GM12878 (cell line): ENCODE data around the gene PPIL3. TPM values are rescaled to one million over a fixed set of nuclear protein-coding genes. Genes with fewer than 3 reads are reported as not detected.

Source experiments
- ATAC-seq: fragments of 200-7000 bp; cut with Tn5 transposase; 3 replicates; pipeline ENCODE4 v1.9.1; 2020; ENCODE audit warnings: mild to moderate bottlenecking, moderate library complexity
- BruUV-seq: library from RNA; stranded (reverse); fragments of 400-500 nt; replicated peaks from 2 replicates; lab custom pipeline; 2021; lab: Mats Ljungman, UMichigan
- CTCF ChIA-PET: fragments of 300-600 bp; sonication (Branson Sonifier 250); formaldehyde crosslinking; extraction: SDS; loops from one replicate; lab custom pipeline; 2021; ENCODE audit warnings: inconsistent platforms; lab: Yijun Ruan, JAX
- POLR2A ChIA-PET: fragments of 350-600 bp; formaldehyde crosslinking; extraction: SDS; loops from one replicate; lab custom pipeline; 2021; ENCODE audit warnings: inconsistent platforms; lab: Charles Lee
- RAD21 ChIA-PET: fragments of 300-600 bp; sonication (Branson Sonifier 250); formaldehyde crosslinking; loops from one replicate; lab custom pipeline; 2023; ENCODE audit warnings: antibody characterized with exemption; ENCODE audit not compliant: unreplicated experiment; lab: Charles Lee
- SMC1A ChIA-PET: fragments of 300-600 bp; sonication (Branson Sonifier 250); formaldehyde crosslinking; loops from one replicate; lab custom pipeline; 2023; ENCODE audit not compliant: unreplicated experiment, uncharacterized antibody; lab: Charles Lee
- DNase-seq: peaks from one replicate; pipeline ENCODE4 v3.0.0-alpha.2; 2011; ENCODE audit warnings: low read depth, low spot score
- FAIRE-seq: peaks from 3 replicates; lab custom pipeline; 2011; peaks lifted over from hg19 to GRCh38; lab: Jason Lieb, UNC
- H2AFZ ChIP-seq: 2 replicates; pipeline ENCODE4 v1.6.0; 2011; ENCODE audit warnings: low read depth, low read length, control low read depth; ENCODE audit not compliant: control insufficient read depth
- H3K27ac ChIP-seq: 2 replicates; pipeline ENCODE4 v1.5.1; 2011; ENCODE audit warnings: control low read depth; ENCODE audit not compliant: control insufficient read depth, insufficient read depth
- H3K27me3 ChIP-seq, 2 experiments: replicated peaks in 1 of 2; 2 replicates each; pipeline versions ENCODE4 v1.6.0 to v1.6.1; 2011; ENCODE audit warnings: low read length in 1 of 2; ENCODE audit not compliant: control insufficient read depth in 2 of 2, insufficient read depth in 2 of 2
- H3K36me3 ChIP-seq, 2 experiments: 2 replicates each; pipeline ENCODE4 v1.5.1; 2011; ENCODE audit warnings: low read length in 1 of 2; ENCODE audit not compliant: control insufficient read depth in 2 of 2, insufficient read depth in 2 of 2
- H3K4me1 ChIP-seq: 2 replicates; pipeline ENCODE4 v1.6.1; 2011; ENCODE audit warnings: mild to moderate bottlenecking, low read length, moderate library complexity, mixed read lengths; ENCODE audit not compliant: control insufficient read depth, insufficient read depth
- H3K4me2 ChIP-seq: 2 replicates; pipeline ENCODE4 v1.6.0; 2011; ENCODE audit warnings: control low read depth; ENCODE audit not compliant: control insufficient read depth, insufficient read depth
- H3K4me3 ChIP-seq: fragments of 200-600 bp; sonication (generic); 2 replicates; pipeline ENCODE4 v1.5.1; 2016
- H3K79me2 ChIP-seq: 2 replicates; pipeline ENCODE4 v1.6.0; 2011; ENCODE audit warnings: low read length; ENCODE audit not compliant: control insufficient read depth, insufficient read depth
- H3K9ac ChIP-seq: 2 replicates; pipeline ENCODE4 v1.8.0; 2011; ENCODE audit warnings: low read length, control low read depth, mixed read lengths; ENCODE audit not compliant: control insufficient read depth, insufficient read depth
- H3K9me3 ChIP-seq: replicated peaks from 3 replicates; pipeline ENCODE4 v1.5.1; 2011; ENCODE audit warnings: mild to moderate bottlenecking, low read length; ENCODE audit not compliant: control insufficient read depth, insufficient read depth
- H4K20me1 ChIP-seq: 2 replicates; pipeline ENCODE4 v1.6.0; 2011; ENCODE audit not compliant: control insufficient read depth, insufficient read depth
- CBFB ChIP-seq: IDR thresholded peaks from 2 replicates; pipeline ENCODE4 v1.6.1; 2016; ENCODE audit warnings: antibody characterized with exemption, low read depth
- CBX3 ChIP-seq: fragments of 200-600 bp; sonication (generic); IDR thresholded peaks from 2 replicates; pipeline ENCODE4 v1.6.1; 2016; ENCODE audit warnings: low read depth, borderline replicate concordance
- CHD2 ChIP-seq: IDR thresholded peaks from 2 replicates; pipeline ENCODE4 v1.6.1; 2011; ENCODE audit warnings: low read depth, low read length, improper control_type of control experiment, borderline replicate concordance
- EGR1 ChIP-seq, 2 experiments: IDR thresholded peaks; 1 replicate in 1 of 2; 2 replicates in 1 of 2; pipeline ENCODE4 v1.6.1; 2011 to 2012; ENCODE audit warnings: low read depth in 2 of 2, low read length in 2 of 2, borderline replicate concordance in 1 of 2, mild to moderate bottlenecking in 1 of 2, moderate library complexity in 1 of 2
- ESRRA ChIP-seq: IDR thresholded peaks from 2 replicates; pipeline ENCODE4 v1.6.1; 2012; ENCODE audit warnings: mild to moderate bottlenecking, low read length, improper control_type of control experiment
- JUND ChIP-seq: IDR thresholded peaks from 2 replicates; pipeline ENCODE4 v1.6.1; 2012; ENCODE audit warnings: low read depth, mild to moderate bottlenecking, low read length, improper control_type of control experiment, moderate library complexity
- LARP7 ChIP-seq: fragments of 450-650 bp; IDR thresholded peaks from 2 replicates; pipeline ENCODE4 v1.6.1; 2017; ENCODE audit warnings: mild to moderate bottlenecking
- NFXL1 ChIP-seq: fragments of 450-650 bp; IDR thresholded peaks from 2 replicates; pipeline ENCODE4 v1.6.1; 2017; ENCODE audit warnings: antibody characterized with exemption, mild to moderate bottlenecking, borderline replicate concordance
- NRF1 ChIP-seq: conservative IDR thresholded peaks from 2 replicates; pipeline ENCODE4 v1.6.1; 2011; ENCODE audit warnings: mild to moderate bottlenecking, low read depth, low read length, improper control_type of control experiment
- POLR2A ChIP-seq: IDR thresholded peaks from 2 replicates; pipeline ENCODE4 v1.6.1; 2011; ENCODE audit warnings: low read depth, mild to moderate bottlenecking, low read length
- POLR2AphosphoS2 ChIP-seq: IDR thresholded peaks from 2 replicates; pipeline ENCODE4 v1.6.1; 2011; ENCODE audit warnings: low read depth, mild to moderate bottlenecking, low read length, improper control_type of control experiment, moderate library complexity
- RAD51 ChIP-seq: fragments of 450-650 bp; IDR thresholded peaks from 2 replicates; pipeline ENCODE4 v1.6.1; 2016; ENCODE audit warnings: moderate library complexity, mild to moderate bottlenecking, inconsistent platforms
- RUNX3 ChIP-seq: IDR thresholded peaks from 2 replicates; pipeline ENCODE4 v1.6.1; 2012; ENCODE audit warnings: low read length, inconsistent platforms
- SIX5 ChIP-seq: IDR thresholded peaks from 2 replicates; pipeline ENCODE4 v1.6.1; 2011; ENCODE audit warnings: mild to moderate bottlenecking, low read depth, low read length, moderate library complexity; ENCODE audit not compliant: severe bottlenecking
- YBX1 ChIP-seq: fragments of 450-650 bp; IDR thresholded peaks from 2 replicates; pipeline ENCODE4 v1.6.1; 2016; ENCODE audit warnings: antibody characterized with exemption
- WGBS: methylation state at CpG from one replicate; pipeline ENCODE4 v1.1.6; 2016; ENCODE audit warnings: low lambda C conversion rate; ENCODE audit not compliant: insufficient replicate concordance, insufficient coverage; ENCODE audit errors: missing lambda C conversion rate; 5-methylcytosine and 5-hydroxymethylcytosine counted together
- in situ Hi-C: fragments of 300-500 bp; cut with MboI; formaldehyde crosslinking; loops from 9 replicates; pipeline ENCODE4 v1.14.3; 2018; ENCODE audit warnings: mixed read lengths
- intact Hi-C: fragments of 100-400 bp; cut with micrococcal nuclease; formaldehyde crosslinking; loops from one replicate; pipeline ENCODE4 v1.14.2; 2022; ENCODE audit not compliant: unreplicated experiment
- polyA plus RNA-seq, 11 experiments: library from polyadenylated mRNA; depleted of rRNA in 4 of 11; unstranded in 6 of 11; stranded (reverse) in 5 of 11; fragments of >200 nt; fragmentation: Nextera tagmentation in 4 of 11; fragmentation: Illumina TruSeq in 1 of 11; extraction: Ambion mirVana in 4 of 11; extraction: Trizol in 1 of 11; gene quantifications; 1 replicate in 1 of 11; 2 replicates in 10 of 11; pipeline versions ENCODE4 v1.2.1 to v1.2.3, GENCODE V29; 2011 to 2016; ENCODE audit warnings: inconsistent platforms in 2 of 11, missing spikeins in 2 of 11, low read depth in 1 of 11
- total RNA-seq, 4 experiments: library from RNA; depleted of rRNA in 3 of 4; stranded (reverse); fragments of >200 nt in 3 of 4; fragmentation: Illumina TruSeq in 1 of 4; extraction: Trizol in 1 of 4; gene quantifications; 2 replicates each; pipeline versions ENCODE4 v1.2.1 to v1.2.3, GENCODE V29; 2013 to 2021
- TF ChIP-seq, protein P1 (sequence below): fragments of 450-650 bp; IDR thresholded peaks from 2 replicates; pipeline ENCODE4 v1.6.1; 2017; ENCODE audit warnings: mild to moderate bottlenecking, low read depth, inconsistent platforms; ENCODE audit not compliant: poor library complexity, severe bottlenecking
- TF ChIP-seq, protein P2 (sequence below): fragments of 450-650 bp; IDR thresholded peaks from 2 replicates; pipeline ENCODE4 v1.6.1; 2017; ENCODE audit warnings: borderline replicate concordance
- TF ChIP-seq, protein P3 (sequence below): IDR thresholded peaks from 2 replicates; pipeline ENCODE4 v1.6.1; 2011; ENCODE audit warnings: borderline replicate concordance, low read depth, mild to moderate bottlenecking, moderate library complexity, mixed read lengths, low read length; ENCODE audit not compliant: insufficient read depth; ENCODE audit errors: extremely low read length

The PPIL3 gene
- total and polyA plus RNA-seq, 10 of the 15 experiments (the other 5 are each of a cell fraction or from before 2014, with no cell fraction given) = 33.8 to 176 (median 59.1) TPM

- no peak for FAIRE-seq
- intact Hi-C loops = loop anchor here (10.0 kb wide), 1 partner anchor 1506 kb away; the partner anchor contains the start of gene BMPR2
- POLR2A ChIA-PET = interaction anchor here (0.6 to 1.9 kb wide), 3 partner anchors 13 to 911 kb away, joined by 8 to 11 read pairs (median 11); no protein-coding TSS in a partner anchor
Measured at GRCh38 chr2:200869014-200869413, 19.9 kb downstream of the PPIL3 start.

More at GRCh38 chr2:200869014-200869413, 19.9 kb downstream of the PPIL3 start:
- no peak for DNase-seq
- WGBS = 70% methylated on average over 2 of the region's 2 CpGs
- H3K4me1 ChIP-seq = no peaks in the 10 kb centered on the region
- H3K9ac ChIP-seq = no peak overlapping the region
- ATAC-seq = no peak
- no peaks in the 10 kb centered on the region for H3K27me3 ChIP-seq
- TF ChIP-seq YBX1 (no peak), POLR2A (no peak), POLR2AphosphoS2 (no peak), JUND (no peak), LARP7 (no peak), EGR1 (IDR thresholded peaks at IDR 0.05; ENCODE audit: borderline replicate concordance in 1 of 2, low read depth in 2 of 2, low read length in 2 of 2) (no peak), ESRRA (no peak), NRF1 (no peak), RAD51 (no peak), SIX5 (no peak), CBFB (no peak), NFXL1 (no peak), RUNX3 (no peak), CBX3 (no peak), CHD2 (no peak)
- TF ChIP-seq, protein P1, sequence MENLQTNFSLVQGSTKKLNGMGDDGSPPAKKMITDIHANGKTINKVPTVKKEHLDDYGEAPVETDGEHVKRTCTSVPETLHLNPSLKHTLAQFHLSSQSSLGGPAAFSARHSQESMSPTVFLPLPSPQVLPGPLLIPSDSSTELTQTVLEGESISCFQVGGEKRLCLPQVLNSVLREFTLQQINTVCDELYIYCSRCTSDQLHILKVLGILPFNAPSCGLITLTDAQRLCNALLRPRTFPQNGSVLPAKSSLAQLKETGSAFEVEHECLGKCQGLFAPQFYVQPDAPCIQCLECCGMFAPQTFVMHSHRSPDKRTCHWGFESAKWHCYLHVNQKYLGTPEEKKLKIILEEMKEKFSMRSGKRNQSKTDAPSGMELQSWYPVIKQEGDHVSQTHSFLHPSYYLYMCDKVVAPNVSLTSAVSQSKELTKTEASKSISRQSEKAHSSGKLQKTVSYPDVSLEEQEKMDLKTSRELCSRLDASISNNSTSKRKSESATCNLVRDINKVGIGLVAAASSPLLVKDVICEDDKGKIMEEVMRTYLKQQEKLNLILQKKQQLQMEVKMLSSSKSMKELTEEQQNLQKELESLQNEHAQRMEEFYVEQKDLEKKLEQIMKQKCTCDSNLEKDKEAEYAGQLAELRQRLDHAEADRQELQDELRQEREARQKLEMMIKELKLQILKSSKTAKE = no peak
- TF ChIP-seq, protein P2, sequence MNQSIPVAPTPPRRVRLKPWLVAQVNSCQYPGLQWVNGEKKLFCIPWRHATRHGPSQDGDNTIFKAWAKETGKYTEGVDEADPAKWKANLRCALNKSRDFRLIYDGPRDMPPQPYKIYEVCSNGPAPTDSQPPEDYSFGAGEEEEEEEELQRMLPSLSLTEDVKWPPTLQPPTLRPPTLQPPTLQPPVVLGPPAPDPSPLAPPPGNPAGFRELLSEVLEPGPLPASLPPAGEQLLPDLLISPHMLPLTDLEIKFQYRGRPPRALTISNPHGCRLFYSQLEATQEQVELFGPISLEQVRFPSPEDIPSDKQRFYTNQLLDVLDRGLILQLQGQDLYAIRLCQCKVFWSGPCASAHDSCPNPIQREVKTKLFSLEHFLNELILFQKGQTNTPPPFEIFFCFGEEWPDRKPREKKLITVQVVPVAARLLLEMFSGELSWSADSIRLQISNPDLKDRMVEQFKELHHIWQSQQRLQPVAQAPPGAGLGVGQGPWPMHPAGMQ = no peak
- TF ChIP-seq, protein P3, sequence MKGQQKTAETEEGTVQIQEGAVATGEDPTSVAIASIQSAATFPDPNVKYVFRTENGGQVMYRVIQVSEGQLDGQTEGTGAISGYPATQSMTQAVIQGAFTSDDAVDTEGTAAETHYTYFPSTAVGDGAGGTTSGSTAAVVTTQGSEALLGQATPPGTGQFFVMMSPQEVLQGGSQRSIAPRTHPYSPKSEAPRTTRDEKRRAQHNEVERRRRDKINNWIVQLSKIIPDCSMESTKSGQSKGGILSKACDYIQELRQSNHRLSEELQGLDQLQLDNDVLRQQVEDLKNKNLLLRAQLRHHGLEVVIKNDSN = no peak
- peaks cover 5% of the 10 kb centered on the region for H3K79me2 ChIP-seq
- H3K9me3 ChIP-seq = no peaks in the 10 kb centered on the region
- H2AFZ ChIP-seq = no peak overlapping the region
- ChIA-PET RAD21 (no interaction called here), CTCF (interaction anchor here (0.6 kb wide), 1 partner anchor 115 kb away, joined by 3 read pairs; no protein-coding TSS in a partner anchor), SMC1A (no interaction called here)
- H3K27ac ChIP-seq = no peak overlapping the region
- no peak overlapping the region for H3K4me2 ChIP-seq
- BruUV-seq = no TSS peak
- H3K4me3 ChIP-seq = no peak overlapping the region
- H4K20me1 ChIP-seq = no peaks in the 10 kb centered on the region
- in situ Hi-C loops = no loop called here
- H3K36me3 ChIP-seq = peaks cover 1 to 3% of the 10 kb centered on the region in 2 experiments
